MM.1S (cell line): ENCODE measurements around the gene OR8D4.
"Not testable (repeated sequence)": the region's sequence is repeated elsewhere in the genome, so short reads cannot be mapped to it uniquely, and the experiment has no call there.

Experiments
- DNase-seq: peaks from one replicate; pipeline ENCODE4 v3.0.0-alpha.2; 2015
- H2AFZ ChIP-seq: fragments of 300-600 bp; sonication (generic); 2 replicates; pipeline ENCODE4 v1.6.0; 2016; ENCODE audit warnings: antibody characterized with exemption, low read length
- H3F3A ChIP-seq: fragments of 300-600 bp; sonication (generic); 2 replicates; pipeline ENCODE4 v1.6.1; 2016; ENCODE audit warnings: mild to moderate bottlenecking, antibody characterized with exemption, low read length, moderate library complexity, mixed read lengths; ENCODE audit not compliant: insufficient read depth
- H3K27ac ChIP-seq: fragments of 300-600 bp; sonication (generic); 2 replicates; pipeline ENCODE4 v1.5.1; 2016; ENCODE audit warnings: mild to moderate bottlenecking, low read length
- H3K27me3 ChIP-seq: fragments of 300-600 bp; sonication (generic); replicated peaks from 2 replicates; pipeline ENCODE4 v1.6.0; 2016; ENCODE audit warnings: low read length; ENCODE audit not compliant: insufficient read depth
- H3K36me3 ChIP-seq: fragments of 300-600 bp; sonication (generic); replicated peaks from 2 replicates; pipeline ENCODE4 v1.6.1; 2016; ENCODE audit warnings: mild to moderate bottlenecking, low read length, mixed read lengths; ENCODE audit not compliant: insufficient read depth
- H3K4me1 ChIP-seq: fragments of 300-600 bp; sonication (generic); 2 replicates; pipeline ENCODE4 v1.6.1; 2016; ENCODE audit warnings: low read length, mixed read lengths
- H3K4me2 ChIP-seq: fragments of 300-600 bp; sonication (generic); 2 replicates; pipeline ENCODE4 v1.6.0; 2016; ENCODE audit warnings: low read depth, low read length
- H3K4me3 ChIP-seq: fragments of 300-600 bp; sonication (generic); 2 replicates; pipeline ENCODE4 v1.5.1; 2016; ENCODE audit warnings: low read length, mixed read lengths
- H3K79me2 ChIP-seq: fragments of 300-600 bp; sonication (generic); 2 replicates; pipeline ENCODE4 v1.6.1; 2016; ENCODE audit warnings: mixed run types, low read length, mixed read lengths
- H3K9ac ChIP-seq: fragments of 300-600 bp; sonication (generic); 2 replicates; pipeline ENCODE4 v1.6.1; 2016; ENCODE audit warnings: low read length, mixed read lengths
- H3K9me2 ChIP-seq: fragments of 300-600 bp; sonication (generic); replicated peaks from 2 replicates; pipeline ENCODE4 v1.6.1; 2016; ENCODE audit warnings: mild to moderate bottlenecking, low read length, mixed read lengths; ENCODE audit not compliant: insufficient read depth
- H3K9me3 ChIP-seq: fragments of 300-600 bp; sonication (generic); replicated peaks from 2 replicates; pipeline ENCODE4 v1.6.1; 2016; ENCODE audit warnings: mild to moderate bottlenecking, low read length, mixed read lengths; ENCODE audit not compliant: insufficient read depth
- H4K20me1 ChIP-seq: fragments of 300-600 bp; sonication (generic); 2 replicates; pipeline ENCODE4 v1.6.1; 2016; ENCODE audit warnings: mild to moderate bottlenecking, low read length, moderate library complexity, mixed read lengths; ENCODE audit not compliant: insufficient read depth
- EZH2 ChIP-seq: fragments of 300-600 bp; sonication (generic); optimal IDR thresholded peaks from 2 replicates; pipeline ENCODE3; 2017; ENCODE audit warnings: low read depth, mild to moderate bottlenecking, antibody characterized with exemption, low read length, mixed read lengths
- EZH2phosphoT487 ChIP-seq: fragments of 300-600 bp; sonication (generic); IDR thresholded peaks from 2 replicates; pipeline ENCODE4 v1.6.1; 2018; ENCODE audit warnings: antibody characterized with exemption, low read length
- TF ChIP-seq, protein P1 (sequence below): fragments of 300-600 bp; sonication (generic); IDR thresholded peaks from 2 replicates; pipeline ENCODE4 v1.5.1; 2016; ENCODE audit warnings: antibody characterized with exemption, low read length, mixed read lengths

OR8D4 gene

DNA sequence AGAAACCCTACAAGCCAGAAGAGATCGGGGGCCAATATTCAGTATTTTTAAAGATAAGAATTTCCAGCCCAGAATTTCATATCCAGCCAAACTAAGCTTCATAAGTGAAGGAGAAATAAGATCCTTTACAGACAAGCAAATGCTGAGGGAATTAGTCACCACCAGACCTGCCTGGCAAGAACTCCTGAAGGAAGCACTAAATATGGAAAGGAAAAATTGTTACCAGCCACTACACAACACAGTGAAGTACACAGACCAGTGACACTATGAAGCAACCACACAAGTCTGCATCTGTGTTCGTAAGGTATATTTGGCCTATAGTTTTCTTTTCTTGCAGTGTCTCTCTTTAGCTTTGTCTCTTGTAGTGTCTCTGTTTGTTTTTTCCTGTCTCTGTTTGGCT lies 45.5 kb upstream of the OR8D4 start:
- H4K20me1 ChIP-seq = no peaks in the 10 kb centered on the region
- H2AFZ ChIP-seq = no peak overlapping the region
- H3K4me2 ChIP-seq = no peak overlapping the region
- no peak overlapping the region for H3K4me3 ChIP-seq
- H3K9ac ChIP-seq = no peak overlapping the region
- no peaks in the 10 kb centered on the region for H3K27me3 ChIP-seq
- no peaks in the 10 kb centered on the region for H3K9me3 ChIP-seq
- H3K9me2 ChIP-seq = no peaks in the 10 kb centered on the region
- H3K4me1 ChIP-seq = no peaks in the 10 kb centered on the region
- no peak for DNase-seq
- H3F3A ChIP-seq = no peaks in the 10 kb centered on the region
- H3K36me3 ChIP-seq = no peaks in the 10 kb centered on the region
- H3K79me2 ChIP-seq = no peaks in the 10 kb centered on the region
- no peak overlapping the region for H3K27ac ChIP-seq
- TF ChIP-seq EZH2 (no peak), EZH2phosphoT487 (no peak)
- TF ChIP-seq, protein P1, sequence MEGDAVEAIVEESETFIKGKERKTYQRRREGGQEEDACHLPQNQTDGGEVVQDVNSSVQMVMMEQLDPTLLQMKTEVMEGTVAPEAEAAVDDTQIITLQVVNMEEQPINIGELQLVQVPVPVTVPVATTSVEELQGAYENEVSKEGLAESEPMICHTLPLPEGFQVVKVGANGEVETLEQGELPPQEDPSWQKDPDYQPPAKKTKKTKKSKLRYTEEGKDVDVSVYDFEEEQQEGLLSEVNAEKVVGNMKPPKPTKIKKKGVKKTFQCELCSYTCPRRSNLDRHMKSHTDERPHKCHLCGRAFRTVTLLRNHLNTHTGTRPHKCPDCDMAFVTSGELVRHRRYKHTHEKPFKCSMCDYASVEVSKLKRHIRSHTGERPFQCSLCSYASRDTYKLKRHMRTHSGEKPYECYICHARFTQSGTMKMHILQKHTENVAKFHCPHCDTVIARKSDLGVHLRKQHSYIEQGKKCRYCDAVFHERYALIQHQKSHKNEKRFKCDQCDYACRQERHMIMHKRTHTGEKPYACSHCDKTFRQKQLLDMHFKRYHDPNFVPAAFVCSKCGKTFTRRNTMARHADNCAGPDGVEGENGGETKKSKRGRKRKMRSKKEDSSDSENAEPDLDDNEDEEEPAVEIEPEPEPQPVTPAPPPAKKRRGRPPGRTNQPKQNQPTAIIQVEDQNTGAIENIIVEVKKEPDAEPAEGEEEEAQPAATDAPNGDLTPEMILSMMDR = no peak

DNA sequence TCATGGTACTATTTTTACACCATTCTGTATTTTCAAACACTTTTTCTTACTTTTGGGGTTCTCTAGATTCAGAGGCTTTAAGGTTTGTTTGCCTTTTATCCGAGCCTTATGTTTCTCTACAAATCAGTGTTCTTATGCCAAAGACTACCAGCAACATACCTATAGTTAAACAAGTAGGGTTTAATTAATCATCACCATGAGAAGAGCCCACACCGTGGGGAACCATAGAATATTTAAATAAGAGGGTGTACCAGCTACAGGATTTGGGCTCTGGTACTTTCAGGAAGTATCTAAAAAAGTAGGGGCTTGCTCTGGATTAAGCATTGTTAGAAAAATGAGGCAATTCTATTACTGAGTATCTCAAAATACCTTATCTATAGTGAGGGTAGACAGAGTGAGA lies 42.2 kb upstream of the OR8D4 start:
- no peaks in the 10 kb centered on the region for H3K9me2 ChIP-seq
- H4K20me1 ChIP-seq = no peaks in the 10 kb centered on the region
- H3K4me1 ChIP-seq = no peaks in the 10 kb centered on the region
- H3K9ac ChIP-seq = no peak overlapping the region
- no peak for DNase-seq
- H3K4me3 ChIP-seq = no peak overlapping the region
- no peaks in the 10 kb centered on the region for H3K79me2 ChIP-seq
- no peak overlapping the region for H3K4me2 ChIP-seq
- no peak overlapping the region for H3K27ac ChIP-seq
- no peak for TF ChIP-seq EZH2phosphoT487
- TF ChIP-seq, protein P1 = no peak
- no peak for TF ChIP-seq EZH2
- H3K36me3 ChIP-seq = no peaks in the 10 kb centered on the region
- no peaks in the 10 kb centered on the region for H3F3A ChIP-seq
- H3K9me3 ChIP-seq = no peaks in the 10 kb centered on the region
- H3K27me3 ChIP-seq = no peaks in the 10 kb centered on the region
- no peak overlapping the region for H2AFZ ChIP-seq

DNA sequence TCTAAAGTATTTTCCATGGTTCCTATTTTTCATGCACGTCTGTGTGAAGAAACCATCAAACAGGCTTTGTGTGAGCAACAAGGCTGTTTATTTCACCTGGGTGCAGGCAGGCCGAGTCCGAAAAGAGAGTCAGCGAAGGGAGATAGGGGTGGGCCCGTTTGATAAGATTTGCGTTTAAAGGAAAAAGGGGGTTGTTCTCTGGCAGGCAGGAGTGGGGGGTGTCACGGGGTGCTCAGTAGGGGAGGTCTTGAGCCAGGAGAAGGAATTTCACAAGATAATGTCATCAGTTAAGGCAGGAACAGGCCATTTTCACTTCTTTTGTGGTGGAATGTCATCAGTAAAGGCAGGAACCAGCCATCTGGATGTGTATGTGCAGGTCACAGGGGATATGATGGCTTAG lies 36.7 kb upstream of the OR8D4 start:
- not testable (repeated sequence) for H3K9ac ChIP-seq, H3K27ac ChIP-seq, H3K36me3 ChIP-seq, H3K27me3 ChIP-seq, H3K79me2 ChIP-seq, DNase-seq, H4K20me1 ChIP-seq, H3F3A ChIP-seq, H3K9me2 ChIP-seq, H3K4me1 ChIP-seq, H2AFZ ChIP-seq, H3K9me3 ChIP-seq, H3K4me2 ChIP-seq, H3K4me3 ChIP-seq

DNA sequence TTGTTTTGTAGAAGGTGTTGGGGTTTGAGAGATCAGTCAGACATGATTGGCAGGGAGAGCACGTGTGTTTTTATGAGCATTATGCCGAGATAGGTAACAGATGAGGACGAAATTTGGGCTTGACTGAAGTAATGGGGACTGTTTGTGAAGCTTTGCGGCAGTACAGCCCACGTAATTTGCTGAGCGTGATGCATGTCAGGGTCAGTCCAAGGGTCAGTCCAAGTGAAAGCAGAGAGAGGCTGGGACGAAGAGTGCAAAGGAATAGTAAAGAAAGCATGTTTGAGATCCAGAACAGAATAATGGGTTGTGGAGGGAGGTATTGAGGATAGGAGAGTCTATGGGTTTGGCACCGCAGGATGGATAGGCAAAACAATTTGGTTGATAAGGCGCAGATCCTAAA lies 34.2 kb upstream of the OR8D4 start:
- DNase-seq, H3F3A ChIP-seq, H3K9ac ChIP-seq, H3K4me2 ChIP-seq, H3K4me1 ChIP-seq, H3K27me3 ChIP-seq, H2AFZ ChIP-seq, H3K9me3 ChIP-seq, H3K9me2 ChIP-seq, H3K79me2 ChIP-seq, H3K27ac ChIP-seq, H4K20me1 ChIP-seq, H3K36me3 ChIP-seq, H3K4me3 ChIP-seq: not testable (repeated sequence)
